Stimulated activated CD8-positive, alpha-beta memory T cell treated with anti-CD3 and anti-CD28 coated beads, Interleukin-7, amount 100 ng/mL, for 24 hours (primary cell): ENCODE results near the gene AFAP1.

Experiments used
- DNase-seq: peaks from one replicate; pipeline ENCODE4 v3.0.0-alpha.2; 2020; ENCODE audit warnings: low read depth

Gene AFAP1

GRCh38 chr4:7841894-7842293, 97.8 kb downstream of the AFAP1 start:
- no peak for DNase-seq

GRCh38 chr4:7841071-7841470, 98.6 kb downstream of the AFAP1 start:
- no peak for DNase-seq

GRCh38 chr4:7839856-7840255, 99.8 kb downstream of the AFAP1 start:
- DNase-seq = no peak

- no peak for DNase-seq
Measured at GRCh38 chr4:7838136-7838782, 101.4 kb downstream of the AFAP1 start.

GRCh38 chr4:7837597-7838135, 102.0 kb downstream of the AFAP1 start:
- DNase-seq = no peak

- no peak for DNase-seq
Measured at GRCh38 chr4:7831858-7832730, 107.6 kb downstream of the AFAP1 start.

- no peak for DNase-seq
Measured at GRCh38 chr4:7831330-7831729, 108.3 kb downstream of the AFAP1 start.

GRCh38 chr4:7830747-7831146, 108.9 kb downstream of the AFAP1 start:
- no peak for DNase-seq

- DNase-seq = no peak
Measured at GRCh38 chr4:7829652-7830580, 109.7 kb downstream of the AFAP1 start.

GRCh38 chr4:7828793-7829301, 110.8 kb downstream of the AFAP1 start:
- DNase-seq = no peak

- DNase-seq = peak; percentile 18
Measured at GRCh38 chr4:7828011-7828720, 111.5 kb downstream of the AFAP1 start.

GRCh38 chr4:7827566-7827965, 112.1 kb downstream of the AFAP1 start:
- DNase-seq = no peak

DNA sequence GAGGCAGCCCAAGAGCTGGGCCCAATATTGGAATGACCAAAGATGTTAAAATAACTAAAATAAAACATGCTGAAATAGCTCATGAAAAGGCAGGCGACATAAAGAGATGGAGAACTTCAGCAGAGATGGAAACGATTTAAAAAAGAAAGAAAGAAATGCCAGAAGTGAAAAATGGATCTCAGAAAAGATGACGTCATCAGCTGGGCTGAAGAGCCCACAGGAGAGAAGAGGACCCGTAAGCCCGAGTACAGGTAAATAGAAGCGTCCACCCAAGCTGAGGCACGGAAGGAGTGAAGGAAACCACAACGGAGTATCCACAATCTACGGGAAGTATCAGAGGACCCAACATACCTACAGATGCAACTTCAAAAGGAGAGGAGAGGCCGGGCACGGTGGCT, 112.8 kb downstream of the AFAP1 start:
- no peak for DNase-seq

GRCh38 chr4:7826176-7826908, 113.3 kb downstream of the AFAP1 start:
- DNase-seq = no peak

- no peak for DNase-seq
Measured at GRCh38 chr4:7824218-7824617, 115.4 kb downstream of the AFAP1 start.

DNA sequence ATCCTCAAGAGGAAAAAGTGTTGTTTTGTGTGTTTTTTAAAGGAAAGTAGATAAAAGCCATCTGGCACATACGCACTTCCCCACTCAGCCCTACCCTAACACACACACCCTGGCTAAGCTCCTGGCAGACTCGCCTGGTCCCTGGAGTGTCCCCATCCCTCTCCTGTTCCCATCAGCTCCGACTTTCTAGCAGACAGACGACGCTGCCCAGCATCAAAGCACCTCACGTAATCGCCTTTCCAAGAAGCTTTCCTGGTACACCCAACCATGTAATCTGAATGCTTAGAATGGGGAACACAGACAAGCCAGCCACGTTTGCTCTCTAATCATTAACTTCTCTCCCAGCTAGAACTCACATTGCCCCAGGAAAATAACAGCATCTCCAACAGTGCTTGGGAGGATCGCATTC, 116.2 kb downstream of the AFAP1 start:
- DNase-seq = no peak

- no peak for DNase-seq
Measured at GRCh38 chr4:7822877-7823276, 116.8 kb downstream of the AFAP1 start.

GRCh38 chr4:7822137-7822505, 117.5 kb downstream of the AFAP1 start:
- no peak for DNase-seq

GRCh38 chr4:7821245-7822136, 118.2 kb downstream of the AFAP1 start:
- no peak for DNase-seq
